Colonic mucosa (tissue), 4 donors: Measurements from ENCODE around the gene PLCB1. TPM values are rescaled to one million over a fixed set of nuclear protein-coding genes. Genes with fewer than 3 reads are reported as not detected.
A peak's percentile ranks its signal among the peaks of the same experiment; 100 is the strongest.

Experiments used
- DNase-seq: peaks from one replicate; pipeline ENCODE4 v3.0.0-alpha.2; 2020
- H3K27ac ChIP-seq: fragments of 200-600 bp; one replicate; pipeline ENCODE4 v1.8.0; 2021
- H3K27me3 ChIP-seq: fragments of 200-600 bp; one replicate; pipeline ENCODE4 v1.8.0; 2021
- H3K36me3 ChIP-seq: fragments of 200-600 bp; one replicate; pipeline ENCODE4 v1.8.0; 2021
- H3K4me1 ChIP-seq: fragments of 200-600 bp; one replicate; pipeline ENCODE4 v1.8.0; 2021; ENCODE audit warnings: mild to moderate bottlenecking
- H3K4me3 ChIP-seq: fragments of 200-600 bp; one replicate; pipeline ENCODE4 v1.8.0; 2021
- H3K9ac ChIP-seq, 2 donors: one replicate each; pipeline ENCODE4 v1.7.0; 2013; ENCODE audit warnings: control low read depth in 2 of 2, low read depth in 2 of 2, low read length in 2 of 2
- H3K9me3 ChIP-seq: fragments of 200-600 bp; one replicate; pipeline ENCODE4 v1.8.0; 2021
- CTCF ChIP-seq: fragments of 200-600 bp; IDR thresholded peaks from one replicate; pipeline ENCODE4 v1.8.0; 2022; ENCODE audit warnings: antibody characterized with exemption, mild to moderate bottlenecking
- intact Hi-C: fragments of 100-400 bp; cut with DNase I; formaldehyde crosslinking; loops from one replicate; pipeline ENCODE4 v1.14.1; 2022
- total RNA-seq, 2 donors: library from RNA; stranded (reverse); fragmentation: NEBNext Ultra II Directional in 1 of 2; extraction: Animal tissue kit (Norgen Biotek cat#: 25700) in 1 of 2; gene quantifications; one replicate each; pipeline ENCODE4 v1.2.1, GENCODE V29; 2021
- donor health status: healthy.
- donor health status: DM: no; HTN: no; CAD: no.
- donor health status: DM: no; HTN: no; CAD: no.

PLCB1 gene
- total RNA-seq, 2 donors from 2014 or later: 8.3 to 9.6 TPM

- no peaks in the 10 kb centered on the region for H3K27me3 ChIP-seq
- no peak for TF ChIP-seq CTCF
- H3K4me3 ChIP-seq: no peak overlapping the region
- H3K9me3 ChIP-seq: no peaks in the 10 kb centered on the region
- intact Hi-C loops: no loop called here
- no peak for DNase-seq
- H3K36me3 ChIP-seq: no peaks in the 10 kb centered on the region
- peaks cover 4% of the 10 kb centered on the region for H3K4me1 ChIP-seq
- no peak overlapping the region for H3K9ac ChIP-seq
- H3K27ac ChIP-seq: no peak overlapping the region
Observed at GRCh38 chr20:8786383-8786782, 654.3 kb downstream of the PLCB1 start.

GRCh38 chr20:8787090-8787489, 655.0 kb downstream of the PLCB1 start:
- intact Hi-C loops: no loop called here

DNA sequence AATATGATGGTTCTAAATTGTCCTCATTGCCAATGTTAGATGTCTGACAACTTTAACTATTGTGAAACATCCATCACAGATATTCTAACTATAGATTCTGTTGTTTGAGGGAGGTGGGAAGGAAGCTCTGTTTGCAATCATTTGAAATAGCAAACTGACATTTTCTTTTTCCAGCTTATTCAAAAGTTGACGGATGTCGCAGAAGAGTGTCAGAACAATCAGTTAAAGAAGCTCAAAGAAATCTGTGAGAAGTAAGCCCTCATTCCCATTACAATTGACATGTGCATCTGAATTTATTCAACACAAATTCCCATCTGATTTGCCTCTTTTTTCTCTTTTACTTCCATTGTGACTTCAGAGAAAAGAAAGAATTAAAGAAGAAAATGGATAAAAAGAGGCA, 656.2 kb downstream of the PLCB1 start:
- Histone ChIP-seq H3K4me1 (peaks cover 4% of the 10 kb centered on the region), H3K27me3 (no peaks in the 10 kb centered on the region), H3K4me3 (no peak overlapping the region), H3K36me3 (no peaks in the 10 kb centered on the region), H3K27ac (peak overlapping the region; percentile 63), H3K9ac (no peak overlapping the region), H3K9me3 (no peaks in the 10 kb centered on the region)
- DNase-seq: no peak
- TF ChIP-seq CTCF: no peak
- intact Hi-C loops: no loop called here

More at GRCh38 chr20:8787090-8787489, 655.0 kb downstream of the PLCB1 start:
- Histone ChIP-seq H3K9ac (no peak overlapping the region), H3K27ac (no peak overlapping the region), H3K27me3 (no peaks in the 10 kb centered on the region), H3K36me3 (no peaks in the 10 kb centered on the region), H3K4me1 (peaks cover 4% of the 10 kb centered on the region), H3K4me3 (no peak overlapping the region), H3K9me3 (no peaks in the 10 kb centered on the region)
- peak; percentile 54 for DNase-seq
- no peak for TF ChIP-seq CTCF

- Histone ChIP-seq H3K36me3 (no peaks in the 10 kb centered on the region), H3K9me3 (no peaks in the 10 kb centered on the region), H3K27me3 (no peaks in the 10 kb centered on the region), H3K27ac (peak overlapping the region; percentile 63), H3K4me3 (no peak overlapping the region), H3K4me1 (peaks cover 4% of the 10 kb centered on the region), H3K9ac (no peak overlapping the region)
- peak; percentile 77 for DNase-seq
- no peak for TF ChIP-seq CTCF
- intact Hi-C loops: no loop called here
Observed at GRCh38 chr20:8788831-8789230, 656.8 kb downstream of the PLCB1 start.

DNA sequence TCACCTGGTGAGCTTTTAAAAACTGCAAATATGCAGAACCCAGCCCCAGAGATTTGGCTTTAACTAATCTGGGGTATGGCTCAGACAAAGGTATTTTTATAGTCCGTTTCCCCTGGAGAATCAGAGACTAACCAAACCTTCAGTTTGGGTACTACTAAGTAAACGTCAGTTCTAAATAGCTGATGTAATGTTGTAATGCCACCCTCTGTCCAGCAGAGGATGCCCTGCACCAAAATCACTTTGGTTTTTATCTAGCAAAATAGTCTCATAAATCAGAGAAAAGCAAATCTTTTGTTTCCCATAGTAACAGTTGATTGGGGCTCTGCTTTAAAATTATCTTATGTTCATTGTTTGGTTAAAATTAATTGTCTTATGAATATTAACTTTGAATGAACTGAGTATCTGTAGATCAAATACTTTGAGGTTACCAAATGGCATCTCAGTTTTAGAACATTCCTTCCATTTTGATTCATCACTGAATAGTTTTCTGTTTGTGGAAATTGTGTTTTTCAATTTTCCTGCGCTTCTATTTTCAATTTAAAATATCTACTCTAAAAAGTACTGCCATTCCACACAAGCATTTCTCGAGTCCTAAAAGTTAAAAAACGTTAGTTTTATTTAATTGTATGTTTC, 658.5 kb downstream of the PLCB1 start:
- intact Hi-C loops: no loop called here
- Histone ChIP-seq H3K27ac (no peak overlapping the region), H3K9ac (no peak overlapping the region), H3K36me3 (no peaks in the 10 kb centered on the region), H3K4me3 (no peak overlapping the region), H3K4me1 (peaks cover 4% of the 10 kb centered on the region), H3K27me3 (no peaks in the 10 kb centered on the region), H3K9me3 (no peaks in the 10 kb centered on the region)
- TF ChIP-seq CTCF: peak; percentile 94
- DNase-seq: peak; percentile 63
